HG03135 (cell line): ENCODE results near the gene FBXO10.
"Not testable (repeated sequence)": the region's sequence is repeated elsewhere in the genome, so short reads cannot be mapped to it uniquely, and the experiment has no call there.

Experiments
- ATAC-seq: cut with Tn5 transposase; IDR thresholded peaks from one replicate; pipeline ENCODE4 v1.9.1; 2021; ENCODE audit warnings: mild to moderate bottlenecking, moderate library complexity; ENCODE audit not compliant: unreplicated experiment

FBXO10 gene

DNA sequence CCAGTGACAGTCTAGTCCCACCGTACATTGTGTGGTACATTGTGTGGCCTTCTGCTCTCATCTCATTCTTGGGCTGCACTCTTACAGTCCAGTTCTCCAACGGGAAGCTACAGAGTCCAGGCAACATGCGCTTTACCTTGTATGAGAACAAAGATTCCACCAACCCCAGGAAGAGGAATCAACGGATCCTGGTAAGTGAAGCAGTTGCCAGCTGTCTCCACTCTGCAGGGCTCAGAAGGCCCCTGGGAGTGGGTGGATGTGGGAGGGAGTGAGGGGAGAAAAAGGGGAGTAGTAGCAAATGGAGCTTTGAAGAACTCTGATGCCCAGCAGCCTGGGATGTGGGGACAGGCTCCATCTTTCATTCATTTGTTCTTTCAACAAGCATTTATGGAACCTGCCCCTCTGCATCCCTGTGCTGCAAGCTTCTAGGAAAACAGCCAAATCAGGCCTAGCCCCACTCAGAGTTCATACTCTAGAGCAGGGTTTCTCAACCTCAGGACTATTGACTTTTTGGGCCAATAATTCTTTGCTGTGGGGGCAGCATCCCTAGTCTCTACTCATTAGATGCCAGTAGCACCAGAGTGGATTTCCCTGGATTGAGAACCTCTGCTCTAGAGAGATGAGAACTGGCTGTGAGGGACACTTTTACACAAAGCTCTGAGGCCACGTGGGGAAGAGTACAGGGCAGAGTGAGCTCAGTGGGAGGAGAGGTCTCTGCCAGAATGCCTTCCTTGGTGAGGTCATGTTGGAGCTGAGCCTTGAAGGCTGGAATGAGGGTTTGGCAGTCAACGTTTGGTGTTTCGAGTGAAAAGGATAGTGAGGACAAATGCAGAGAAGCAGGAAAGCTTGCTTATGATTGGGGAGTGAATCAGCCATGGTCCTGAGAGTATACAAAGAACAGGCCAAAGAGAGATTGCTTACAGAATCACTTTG is 89.3 kb downstream of the FBXO10 start:
- ATAC-seq = no peak

DNA sequence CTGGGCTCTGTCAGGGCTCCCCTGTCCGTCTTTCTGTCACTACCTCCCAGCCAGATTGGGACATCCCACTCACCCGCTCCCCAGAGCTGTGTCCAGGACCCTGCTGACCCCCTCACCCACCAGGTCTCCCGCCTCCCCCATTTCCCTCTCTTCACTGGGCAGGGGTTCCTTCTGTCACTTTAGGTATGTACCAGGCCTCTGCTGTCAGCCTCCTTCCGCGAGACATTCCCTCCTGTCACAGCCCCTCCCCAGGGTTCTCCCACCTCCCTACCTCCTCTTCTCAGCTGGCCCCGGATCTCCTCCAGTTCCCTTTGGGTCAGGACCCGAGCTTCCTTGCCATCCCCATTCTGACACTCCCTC is 89.9 kb downstream of the FBXO10 start:
- ATAC-seq = no peak

- ATAC-seq = peak; percentile 96
Observed at GRCh38 chr9:37485389-37486255, 90.6 kb downstream of the FBXO10 start, which contains the start of gene POLR1E. TSS of gene POLR1E (plus strand) at chr9:37485948. CDS start at chr9:37486048, 100 bp downstream.

GRCh38 chr9:37480759-37481158 is 95.4 kb downstream of the FBXO10 start:
- ATAC-seq = no peak

- not testable (repeated sequence) for ATAC-seq
Observed at GRCh38 chr9:37477987-37478619, 98.1 kb downstream of the FBXO10 start.

- ATAC-seq = not testable (repeated sequence)
Observed at GRCh38 chr9:37477443-37477842, 98.7 kb downstream of the FBXO10 start.

DNA sequence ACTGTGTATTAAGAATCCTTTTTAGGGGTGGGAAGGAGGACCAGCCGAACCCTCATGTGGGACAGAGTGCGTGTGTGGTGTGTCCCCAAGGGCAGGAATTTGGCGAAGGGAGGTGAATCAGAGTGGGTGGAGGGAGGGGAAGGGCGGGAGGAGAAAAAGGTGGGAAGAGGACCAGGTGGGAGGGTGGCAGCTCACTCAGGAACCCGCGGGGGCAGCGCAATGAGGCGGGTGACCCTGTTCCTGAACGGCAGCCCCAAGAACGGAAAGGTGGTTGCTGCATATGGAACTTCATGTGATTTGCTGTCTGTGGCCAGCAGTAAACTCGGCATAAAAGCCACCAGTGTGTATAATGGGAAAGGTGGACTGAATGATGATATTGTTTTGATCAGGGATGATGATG is 99.2 kb downstream of the FBXO10 start:
- no peak for ATAC-seq

DNA sequence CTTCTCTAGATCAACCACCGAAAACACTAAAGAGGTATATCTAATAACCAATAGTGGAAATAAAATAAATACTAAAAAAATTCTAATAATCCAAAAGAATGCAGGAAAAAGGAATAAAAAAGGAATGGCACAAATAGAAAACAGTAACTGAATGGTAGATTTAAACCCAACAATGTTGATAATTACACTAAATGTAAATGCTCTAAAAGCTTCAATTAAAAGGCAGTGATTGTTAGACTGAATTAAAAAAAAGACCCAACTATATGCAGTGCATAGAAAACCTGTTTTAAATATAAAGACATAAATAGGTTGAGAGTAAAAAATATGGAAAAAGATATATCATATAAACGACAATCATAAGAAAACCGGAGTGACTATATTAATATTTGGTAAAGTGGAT is 101.7 kb downstream of the FBXO10 start:
- no peak for ATAC-seq

GRCh38 chr9:37473982-37474381 is 102.2 kb downstream of the FBXO10 start:
- ATAC-seq = not testable (repeated sequence)

DNA sequence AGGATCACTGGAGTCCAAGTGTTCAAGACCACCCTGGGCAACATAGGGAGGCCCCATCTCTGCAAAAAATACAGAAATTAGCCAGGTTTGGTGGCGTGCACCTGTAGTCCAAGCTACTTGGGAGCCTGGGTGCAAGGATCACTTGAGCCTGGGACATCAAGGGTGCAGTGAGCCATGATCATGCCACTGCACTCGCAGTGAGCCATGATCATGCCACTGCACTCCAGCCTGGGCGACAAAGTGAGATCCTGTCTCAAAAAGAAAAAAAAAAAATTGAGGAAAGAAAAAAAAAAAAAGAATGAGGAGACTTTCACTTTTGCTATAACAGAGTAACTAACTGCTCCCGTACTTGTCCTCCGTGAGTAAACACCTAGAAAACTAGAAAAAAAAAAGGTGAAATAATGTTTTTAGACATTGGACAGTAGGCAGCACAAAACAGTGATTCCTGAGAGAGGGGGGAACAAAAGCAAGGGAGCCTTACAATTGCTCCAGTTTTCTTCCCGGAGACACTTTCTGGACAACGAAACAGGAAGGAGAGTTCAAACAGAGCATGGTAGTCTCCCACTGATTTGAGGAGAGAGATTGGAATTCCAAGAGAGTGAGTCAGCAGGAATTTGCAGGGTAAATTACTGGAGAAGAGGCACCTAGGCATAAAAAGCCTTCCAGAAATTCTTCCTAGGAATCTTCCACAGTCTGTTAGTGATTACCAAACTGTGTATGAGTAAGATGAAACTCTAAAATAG is 104.1 kb downstream of the FBXO10 start:
- no peak for ATAC-seq

GRCh38 chr9:37468620-37469019 is 107.6 kb downstream of the FBXO10 start:
- no peak for ATAC-seq

GRCh38 chr9:37467530-37467929 is 108.7 kb downstream of the FBXO10 start:
- ATAC-seq = not testable (repeated sequence)

GRCh38 chr9:37466037-37466709 is 110.0 kb downstream of the FBXO10 start:
- peak; percentile 2 for ATAC-seq

GRCh38 chr9:37465249-37466036 is 110.7 kb downstream of the FBXO10 start, which contains the start of gene ZBTB5:
TSS of gene ZBTB5 (minus strand) at chr9:37465450. CDS start at chr9:37442551, 22,899 bp downstream.
- peak; percentile 79 for ATAC-seq

DNA sequence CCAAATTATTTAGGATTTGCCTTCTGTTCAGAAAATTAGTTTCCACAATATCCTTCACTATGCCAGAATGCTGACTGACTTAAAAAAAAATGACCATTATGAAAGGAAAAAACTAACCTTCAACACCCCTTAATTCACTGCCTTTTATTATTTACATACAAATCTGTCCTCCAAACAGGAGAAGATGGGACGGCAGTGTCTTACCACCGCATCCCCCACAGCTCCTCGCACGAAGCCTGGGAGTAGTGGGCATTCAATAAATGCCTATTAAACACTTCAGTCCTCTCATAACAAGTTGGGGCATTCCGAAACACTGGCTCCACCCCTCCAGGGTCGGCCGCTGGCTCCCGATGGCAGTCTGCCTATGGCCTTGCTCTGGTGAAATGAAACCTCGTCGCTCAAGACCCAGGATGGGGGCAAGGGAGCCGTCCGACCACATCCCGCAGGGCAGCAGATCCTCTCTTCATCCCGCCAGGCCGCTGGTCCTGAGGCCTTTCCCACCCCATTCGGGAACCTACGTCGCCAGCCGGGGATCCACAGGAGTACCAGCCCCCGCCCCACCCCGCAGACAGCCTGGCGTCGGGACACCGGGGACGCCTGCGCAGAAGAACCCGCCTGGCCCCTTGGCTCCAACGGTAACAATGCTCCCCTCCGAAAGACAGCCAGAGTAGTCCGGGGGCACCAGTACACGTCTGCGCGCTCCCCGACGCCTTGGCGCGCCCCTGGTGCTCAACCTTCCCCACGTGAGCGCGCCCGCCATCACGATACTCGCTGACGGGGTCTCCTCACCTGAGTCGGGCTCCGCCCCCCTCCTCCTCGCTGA is 111.5 kb downstream of the FBXO10 start:
- ATAC-seq = peak; percentile 17

DNA sequence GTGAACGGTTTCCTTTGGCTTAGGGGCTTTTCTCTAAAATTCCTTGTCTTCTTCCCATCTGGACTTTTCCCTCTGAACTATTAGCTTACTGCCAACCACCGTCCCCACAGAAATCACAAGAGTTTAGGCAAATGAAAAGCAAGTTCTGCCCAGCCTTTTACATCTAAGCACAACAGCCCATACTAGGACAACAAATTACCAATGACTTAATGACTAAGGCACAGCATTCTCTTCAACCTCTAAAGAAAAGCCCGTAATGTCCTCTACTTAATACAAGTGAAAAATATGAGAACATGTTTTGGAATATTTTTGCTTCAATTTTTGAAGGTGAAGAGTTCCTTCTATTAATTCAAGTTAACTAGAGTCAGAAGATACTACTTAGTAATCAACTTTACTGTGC is 112.2 kb downstream of the FBXO10 start:
- ATAC-seq = no peak
